HG03175 (cell line): ENCODE measurements around the gene SMPD3.

ENCODE experiments used
- ATAC-seq: cut with Tn5 transposase; IDR thresholded peaks from one replicate; pipeline ENCODE4 v1.9.1; 2021; ENCODE audit warnings: mild to moderate bottlenecking, moderate library complexity; ENCODE audit not compliant: unreplicated experiment

The SMPD3 gene

GRCh38 chr16:68371706-68372380, 76.5 kb downstream of the SMPD3 start:
- ATAC-seq: no peak

GRCh38 chr16:68371276-68371651, 77.0 kb downstream of the SMPD3 start:
- no peak for ATAC-seq

- ATAC-seq: no peak
Observed at GRCh38 chr16:68370581-68371275, 77.6 kb downstream of the SMPD3 start.

- ATAC-seq: no peak
Observed at GRCh38 chr16:68369697-68370580, 78.4 kb downstream of the SMPD3 start.

- no peak for ATAC-seq
Observed at GRCh38 chr16:68369168-68369567, 79.1 kb downstream of the SMPD3 start.

GRCh38 chr16:68368301-68368888, 79.9 kb downstream of the SMPD3 start:
- ATAC-seq: no peak

- no peak for ATAC-seq
Observed at GRCh38 chr16:68367891-68368290, 80.4 kb downstream of the SMPD3 start.

GRCh38 chr16:68367440-68367839, 80.9 kb downstream of the SMPD3 start:
- no peak for ATAC-seq

GRCh38 chr16:68367030-68367429, 81.3 kb downstream of the SMPD3 start:
- no peak for ATAC-seq

- no peak for ATAC-seq
Observed at GRCh38 chr16:68366062-68366461, 82.2 kb downstream of the SMPD3 start.

GRCh38 chr16:68365167-68365817, 83.0 kb downstream of the SMPD3 start:
- no peak for ATAC-seq

- ATAC-seq: no peak
Observed at GRCh38 chr16:68364561-68364998, 83.7 kb downstream of the SMPD3 start.

GRCh38 chr16:68363658-68364521, 84.4 kb downstream of the SMPD3 start:
- ATAC-seq: no peak

- no peak for ATAC-seq
Observed at GRCh38 chr16:68362947-68363657, 85.2 kb downstream of the SMPD3 start.

- ATAC-seq: no peak
Observed at GRCh38 chr16:68362262-68362913, 85.9 kb downstream of the SMPD3 start.

- ATAC-seq: no peak
Observed at GRCh38 chr16:68361485-68361884, 86.8 kb downstream of the SMPD3 start.

- no peak for ATAC-seq
Observed at GRCh38 chr16:68360956-68361355, 87.4 kb downstream of the SMPD3 start.

- ATAC-seq: no peak
Observed at GRCh38 chr16:68360547-68360946, 87.8 kb downstream of the SMPD3 start.
